Endothelial cell of umbilical vein (primary cell): ENCODE measurements around the gene ADTRP. TPM values are rescaled to one million over a fixed set of nuclear protein-coding genes. Genes with fewer than 3 reads are reported as not detected.
"Not testable (repeated sequence)": the region's sequence is repeated elsewhere in the genome, so short reads cannot be mapped to it uniquely, and the experiment has no call there.

ENCODE experiments used
- BruUV-seq: library from RNA; stranded (reverse); fragments of 400-500 nt; replicated peaks from 2 replicates; lab custom pipeline; 2021; lab: Mats Ljungman, UMichigan
- CTCF ChIA-PET: fragments of 300-600, 350-600 bp; sonication (Branson Sonifier 250); formaldehyde crosslinking; loops from one replicate; lab custom pipeline; 2021; ENCODE audit warnings: antibody characterized with exemption, inconsistent platforms; lab: Charles Lee
- POLR2A ChIA-PET: fragments of 300-600, 350-600 bp; sonication (Branson Sonifier 250); formaldehyde crosslinking; loops from one replicate; lab custom pipeline; 2021; ENCODE audit warnings: antibody characterized with exemption, inconsistent platforms; lab: Charles Lee
- DNase-seq: peaks from one replicate; pipeline ENCODE4 v3.0.0-alpha.2; 2011; ENCODE audit warnings: low read depth, low spot score
- FAIRE-seq: peaks from 2 replicates; lab custom pipeline; 2011; peaks lifted over from hg19 to GRCh38; lab: Jason Lieb, UNC
- H2AFZ ChIP-seq: 2 replicates; pipeline ENCODE4 v1.6.0; 2012; ENCODE audit warnings: low read depth, low read length, control low read depth, inconsistent platforms
- H3K27ac ChIP-seq: 2 replicates; pipeline ENCODE4 v1.5.1; 2011; ENCODE audit warnings: low read depth, mild to moderate bottlenecking, control low read depth, low read length, moderate library complexity; ENCODE audit not compliant: insufficient read depth
- H3K27me3 ChIP-seq, 2 experiments: 2 replicates each; pipeline versions ENCODE4 v1.6.0 to v1.6.1; 2011; ENCODE audit warnings: low read length in 2 of 2, mixed read lengths in 1 of 2; ENCODE audit not compliant: control insufficient read depth in 2 of 2, insufficient read depth in 2 of 2
- H3K36me3 ChIP-seq, 2 experiments: 2 replicates in 1 of 2; 3 replicates in 1 of 2; pipeline ENCODE4 v1.5.1; 2011; ENCODE audit warnings: low read length in 2 of 2, mild to moderate bottlenecking in 1 of 2, moderate library complexity in 1 of 2; ENCODE audit not compliant: control insufficient read depth in 2 of 2, insufficient read depth in 2 of 2; ENCODE audit errors: extremely low read depth in 1 of 2
- H3K4me1 ChIP-seq: 3 replicates; pipeline ENCODE4 v1.5.1; 2011; ENCODE audit warnings: mild to moderate bottlenecking, low read length; ENCODE audit not compliant: control insufficient read depth, insufficient read depth; ENCODE audit errors: extremely low read depth
- H3K4me2 ChIP-seq: 2 replicates; pipeline ENCODE4 v1.6.1; 2011; ENCODE audit warnings: low read length, control low read depth, mixed read lengths; ENCODE audit not compliant: insufficient read depth
- H3K4me3 ChIP-seq, 3 experiments: fragments of 200-600 bp in 1 of 3; sonication (generic), shearing (Covaris generic) in 1 of 3; replicated peaks in 1 of 3; 2 replicates each; pipeline ENCODE4 v1.5.1; 2011 to 2016; ENCODE audit warnings: control low read depth in 3 of 3, low read length in 3 of 3, mild to moderate bottlenecking in 2 of 3, inconsistent platforms in 1 of 3, low read depth in 1 of 3, moderate library complexity in 1 of 3; ENCODE audit not compliant: insufficient read depth in 1 of 3
- H3K79me2 ChIP-seq: 2 replicates; pipeline ENCODE4 v1.6.0; 2012; ENCODE audit warnings: low read length, inconsistent platforms; ENCODE audit not compliant: control insufficient read depth, insufficient read depth
- H3K9ac ChIP-seq: replicated peaks from 2 replicates; pipeline ENCODE3; 2011; ENCODE audit warnings: low read length, control low read depth; ENCODE audit not compliant: insufficient read depth; ENCODE audit errors: extremely low read depth
- H3K9me1 ChIP-seq: replicated peaks from 3 replicates; pipeline ENCODE4 v1.6.0; 2011; ENCODE audit warnings: mild to moderate bottlenecking, low read length; ENCODE audit not compliant: control insufficient read depth, insufficient read depth; ENCODE audit errors: extremely low read depth
- H3K9me3 ChIP-seq: replicated peaks from 2 replicates; pipeline ENCODE4 v1.5.1; 2012; ENCODE audit warnings: low read length, inconsistent platforms; ENCODE audit not compliant: control insufficient read depth, insufficient read depth
- H4K20me1 ChIP-seq: replicated peaks from 2 replicates; pipeline ENCODE3; 2011; ENCODE audit warnings: mild to moderate bottlenecking, low read length; ENCODE audit not compliant: control insufficient read depth, insufficient read depth; ENCODE audit errors: extremely low read depth
- EZH2 ChIP-seq: IDR thresholded peaks from 2 replicates; pipeline ENCODE4 v1.6.1; 2012; ENCODE audit warnings: borderline replicate concordance, low read depth, mild to moderate bottlenecking, moderate library complexity, low read length, inconsistent platforms; ENCODE audit not compliant: severe bottlenecking
- FOS ChIP-seq: IDR thresholded peaks from 2 replicates; pipeline ENCODE4 v1.6.1; 2011; ENCODE audit warnings: mild to moderate bottlenecking, low read length, moderate library complexity, borderline replicate concordance; ENCODE audit not compliant: insufficient read depth
- GATA2 ChIP-seq: IDR thresholded peaks from 2 replicates; pipeline ENCODE4 v1.7.0; 2011; ENCODE audit warnings: low read depth, mild to moderate bottlenecking, moderate library complexity, mixed read lengths, low read length; ENCODE audit not compliant: insufficient read length, insufficient read depth
- JUN ChIP-seq: IDR thresholded peaks from 2 replicates; pipeline ENCODE4 v1.6.1; 2011; ENCODE audit warnings: borderline replicate concordance, low read depth; ENCODE audit not compliant: insufficient read length, insufficient read depth
- MAX ChIP-seq: IDR thresholded peaks from 2 replicates; pipeline ENCODE4 v1.6.1; 2011; ENCODE audit not compliant: insufficient read depth, insufficient read length
- MYC ChIP-seq: IDR thresholded peaks from one replicate; pipeline ENCODE4 v1.6.1; 2011; ENCODE audit warnings: mild to moderate bottlenecking, low read depth, low read length
- POLR2A ChIP-seq: IDR thresholded peaks from 2 replicates; pipeline ENCODE4 v1.6.1; 2012; ENCODE audit warnings: low read depth, mild to moderate bottlenecking, control low read depth, low read length
- POLR2AphosphoS5 ChIP-seq: IDR thresholded peaks from 2 replicates; pipeline ENCODE4 v1.6.1; 2012; ENCODE audit warnings: low read depth, mild to moderate bottlenecking, control low read depth, low read length, moderate library complexity; ENCODE audit not compliant: insufficient read depth
- dilution Hi-C: fragments of 300-500 bp; cut with MboI; formaldehyde crosslinking; loops from one replicate; pipeline ENCODE4 v1.15.0; 2019; ENCODE audit warnings: low sequenced_read_pairs; ENCODE audit not compliant: extremely low pct_ligation_motif_present
- intact Hi-C: fragments of 100-400 bp; cut with micrococcal nuclease; formaldehyde crosslinking; loops from one replicate; pipeline ENCODE4 v1.10.0; 2022
- polyA plus RNA-seq, 4 experiments: library from polyadenylated mRNA; depleted of rRNA in 3 of 4; stranded (reverse) in 3 of 4; unstranded in 1 of 4; fragments of >200 nt; gene quantifications; 2 replicates each; pipeline versions ENCODE4 v1.2.1 to v1.2.3, GENCODE V29; 2011 to 2012; ENCODE audit warnings: missing spikeins in 1 of 4
- total RNA-seq: library from RNA; stranded (reverse); gene quantifications from 2 replicates; pipeline ENCODE4 v1.2.3, GENCODE V29; 2021
- TF ChIP-seq, protein P1 (sequence below), 2 donors: IDR thresholded peaks; 1 replicate in 1 of 2; 2 replicates in 1 of 2; pipeline ENCODE4 v1.5.1; 2011; ENCODE audit warnings: low read length in 2 of 2, mild to moderate bottlenecking in 2 of 2, moderate library complexity in 2 of 2, control low read depth in 1 of 2, inconsistent platforms in 1 of 2, low read depth in 1 of 2; ENCODE audit not compliant: insufficient read depth in 1 of 2; ENCODE audit errors: extremely low read depth in 1 of 2

Gene ADTRP
- total and polyA plus RNA-seq, 2 donors (not counting 3 experiments of a cell fraction or from before 2014, with no cell fraction given): 3.3 to 4.4 TPM

GRCh38 chr6:11681357-11681756 lies 97.2 kb downstream of the ADTRP start:
- no TSS peak for BruUV-seq
- POLR2A ChIA-PET: no interaction called here

DNA sequence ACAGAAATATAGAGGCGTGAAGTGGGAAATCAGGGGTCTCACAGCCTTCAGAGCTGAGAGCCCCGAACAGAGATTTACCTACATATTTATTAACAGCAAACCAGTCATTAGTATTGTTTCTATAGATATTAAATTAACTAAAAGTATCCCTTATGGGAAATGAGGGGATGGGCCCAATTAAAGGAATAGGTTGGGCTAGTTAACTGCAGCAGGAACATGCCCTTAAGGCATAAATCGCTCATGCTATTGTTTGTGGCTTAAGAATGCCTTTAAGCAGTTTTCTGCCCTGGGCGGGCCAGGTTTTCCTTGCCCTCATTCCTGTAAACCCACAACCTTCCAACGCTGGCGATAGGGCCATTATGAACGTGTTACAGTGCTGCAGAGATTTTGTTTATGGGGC lies 98.1 kb downstream of the ADTRP start:
- POLR2A ChIA-PET, BruUV-seq, H3K36me3 ChIP-seq, H3K9ac ChIP-seq, H3K9me3 ChIP-seq, H3K4me1 ChIP-seq, H3K27me3 ChIP-seq, H3K27ac ChIP-seq, intact Hi-C loops, H3K79me2 ChIP-seq, H3K4me2 ChIP-seq, H4K20me1 ChIP-seq, FAIRE-seq, H3K9me1 ChIP-seq, dilution Hi-C loops, DNase-seq, H2AFZ ChIP-seq, CTCF ChIA-PET, H3K4me3 ChIP-seq: not testable (repeated sequence)

More at GRCh38 chr6:11681357-11681756, 97.2 kb downstream of the ADTRP start:
- dilution Hi-C loops (no loop called here), intact Hi-C loops (no loop called here)
- Histone ChIP-seq H3K4me1 (no peaks in the 10 kb centered on the region), H4K20me1 (no peaks in the 10 kb centered on the region), H3K9me3 (no peaks in the 10 kb centered on the region), H3K4me2 (no peak overlapping the region), H2AFZ (no peak overlapping the region), H3K27me3 (no peaks in the 10 kb centered on the region), H3K36me3 (no peaks in the 10 kb centered on the region), H3K27ac (no peak overlapping the region), H3K9ac (no peak overlapping the region), H3K79me2 (no peaks in the 10 kb centered on the region), H3K9me1 (no peaks in the 10 kb centered on the region), H3K4me3 (no peak overlapping the region)
- CTCF ChIA-PET: no interaction called here
- TF ChIP-seq JUN: no peak
- no peak for TF ChIP-seq GATA2
- no peak for TF ChIP-seq EZH2
- no peak for TF ChIP-seq POLR2A
- TF ChIP-seq FOS: no peak
- TF ChIP-seq POLR2AphosphoS5: no peak
- TF ChIP-seq MYC: no peak
- TF ChIP-seq, protein P1, sequence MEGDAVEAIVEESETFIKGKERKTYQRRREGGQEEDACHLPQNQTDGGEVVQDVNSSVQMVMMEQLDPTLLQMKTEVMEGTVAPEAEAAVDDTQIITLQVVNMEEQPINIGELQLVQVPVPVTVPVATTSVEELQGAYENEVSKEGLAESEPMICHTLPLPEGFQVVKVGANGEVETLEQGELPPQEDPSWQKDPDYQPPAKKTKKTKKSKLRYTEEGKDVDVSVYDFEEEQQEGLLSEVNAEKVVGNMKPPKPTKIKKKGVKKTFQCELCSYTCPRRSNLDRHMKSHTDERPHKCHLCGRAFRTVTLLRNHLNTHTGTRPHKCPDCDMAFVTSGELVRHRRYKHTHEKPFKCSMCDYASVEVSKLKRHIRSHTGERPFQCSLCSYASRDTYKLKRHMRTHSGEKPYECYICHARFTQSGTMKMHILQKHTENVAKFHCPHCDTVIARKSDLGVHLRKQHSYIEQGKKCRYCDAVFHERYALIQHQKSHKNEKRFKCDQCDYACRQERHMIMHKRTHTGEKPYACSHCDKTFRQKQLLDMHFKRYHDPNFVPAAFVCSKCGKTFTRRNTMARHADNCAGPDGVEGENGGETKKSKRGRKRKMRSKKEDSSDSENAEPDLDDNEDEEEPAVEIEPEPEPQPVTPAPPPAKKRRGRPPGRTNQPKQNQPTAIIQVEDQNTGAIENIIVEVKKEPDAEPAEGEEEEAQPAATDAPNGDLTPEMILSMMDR (IDR thresholded peaks at IDR 0.05; ENCODE audit: extremely low read depth in 1 of 2, insufficient read depth in 1 of 2, low read depth in 1 of 2, low read length in 2 of 2): no peak
- TF ChIP-seq MAX: no peak
- DNase-seq (no peak), FAIRE-seq (no peak)
